ENCODE measurements around the gene PNLIPRP3. TPM values are rescaled to one million over a fixed set of nuclear protein-coding genes. Genes with fewer than 3 reads are reported as not detected.
A peak's percentile ranks its signal among the peaks of the same experiment; 100 is the strongest.

Gene PNLIPRP3
- polyA plus RNA-seq, 4 donors, result not detected

- no peak for DNase-seq (ENCODE audit: low read depth in 4 of 4, low spot score in 3 of 4)
Observed at GRCh38 chr10:116489460-116489859, 61.8 kb downstream of the PNLIPRP3 start.

- DNase-seq (ENCODE audit: low read depth in 4 of 4, low spot score in 3 of 4), result no peak
Observed at GRCh38 chr10:116490028-116490662, 62.5 kb downstream of the PNLIPRP3 start.

GRCh38 chr10:116504786-116505185 is 77.1 kb downstream of the PNLIPRP3 start:
- DNase-seq (ENCODE audit: low read depth in 4 of 4, low spot score in 3 of 4), result no peak

GRCh38 chr10:116510565-116510964 is 82.9 kb downstream of the PNLIPRP3 start:
- no peak for DNase-seq (ENCODE audit: low read depth in 4 of 4, low spot score in 3 of 4)

GRCh38 chr10:116511365-116511764 is 83.7 kb downstream of the PNLIPRP3 start:
- no peak for DNase-seq (ENCODE audit: low read depth in 4 of 4, low spot score in 3 of 4)

- peak in 3 of 4 donors; percentile 4 to 12 (median 5) for DNase-seq (ENCODE audit: low read depth in 4 of 4, low spot score in 3 of 4)
Observed at GRCh38 chr10:116521424-116522290, 94.0 kb downstream of the PNLIPRP3 start.

- no peak for DNase-seq (ENCODE audit: low read depth in 4 of 4, low spot score in 3 of 4)
Observed at GRCh38 chr10:116522803-116523381, 95.2 kb downstream of the PNLIPRP3 start.

- DNase-seq (ENCODE audit: low read depth in 4 of 4, low spot score in 3 of 4), result no peak
Observed at GRCh38 chr10:116524736-116525135, 97.1 kb downstream of the PNLIPRP3 start.

- no peak for DNase-seq (ENCODE audit: low read depth in 4 of 4, low spot score in 3 of 4)
Observed at GRCh38 chr10:116526219-116526618, 98.6 kb downstream of the PNLIPRP3 start.

Other genes starting within 250 kb of the PNLIPRP3 start
- 10 to 100 TPM; 19.6 to 29.4 (median 24.4) TPM for gene GFRA1, start 154.6 kb upstream of the PNLIPRP3 start, polyA plus RNA-seq (ENCODE audit: insufficient read length in 4 of 4)
- not detected for gene CCDC172, start 103.4 kb upstream of the PNLIPRP3 start, polyA plus RNA-seq (ENCODE audit: insufficient read length in 4 of 4)
- gene PNLIP, start 118.1 kb downstream of the PNLIPRP3 start, polyA plus RNA-seq (ENCODE audit: insufficient read length in 4 of 4), result not detected
- gene PNLIPRP1, start 163.1 kb downstream of the PNLIPRP3 start, polyA plus RNA-seq (ENCODE audit: insufficient read length in 4 of 4), result under 1 TPM in 1 of 4 donors, not detected in 3; 0.22 TPM
- gene PNLIPRP2, start 193.1 kb downstream of the PNLIPRP3 start, polyA plus RNA-seq (ENCODE audit: insufficient read length in 4 of 4), result under 1 TPM in 1 of 4 donors, not detected in 3; 0.05 TPM